ENCODE results near the gene DUOX2. TPM values are rescaled to one million over a fixed set of nuclear protein-coding genes. Genes with fewer than 3 reads are reported as not detected.

Gene DUOX2
- total RNA-seq, 1 donor from 2014 or later, result 0.02 TPM

- peaks cover 7% of the 10 kb centered on the region for H3K27me3 Mint-ChIP-seq (ENCODE audit: low read depth)
- TF ChIP-seq CTCF (conservative IDR thresholded peaks at IDR 0.05), result no peak
- H3K36me3 Mint-ChIP-seq (ENCODE audit: low read depth), result no peaks in the 10 kb centered on the region
- H3K27ac Mint-ChIP-seq (ENCODE audit: unreplicated experiment), result no peak overlapping the region
- no peak for DNase-seq (ENCODE audit: low read depth, low spot score)
- H3K9me3 Mint-ChIP-seq, result no peaks in the 10 kb centered on the region
- H3K4me1 Mint-ChIP-seq, result no peaks in the 10 kb centered on the region
- H3K4me3 Mint-ChIP-seq, result no peak overlapping the region
Measured at GRCh38 chr15:45143946-45144345, 30.0 kb upstream of the DUOX2 start.

- Mint-ChIP-seq H3K27me3 (ENCODE audit: low read depth) (peaks cover 12% of the 10 kb centered on the region), H3K4me1 (no peaks in the 10 kb centered on the region), H3K9me3 (no peaks in the 10 kb centered on the region), H3K4me3 (no peak overlapping the region), H3K27ac (ENCODE audit: unreplicated experiment) (no peak overlapping the region), H3K36me3 (ENCODE audit: low read depth) (no peaks in the 10 kb centered on the region)
- TF ChIP-seq CTCF (conservative IDR thresholded peaks at IDR 0.05), result no peak
- no peak for DNase-seq (ENCODE audit: low read depth, low spot score)
Measured at GRCh38 chr15:45143056-45143455, 29.1 kb upstream of the DUOX2 start.

- no peak for TF ChIP-seq CTCF (conservative IDR thresholded peaks at IDR 0.05)
- no peak for DNase-seq (ENCODE audit: low read depth, low spot score)
- H3K27me3 Mint-ChIP-seq (ENCODE audit: low read depth), result peaks cover 20% of the 10 kb centered on the region
- H3K4me3 Mint-ChIP-seq, result no peak overlapping the region
- H3K4me1 Mint-ChIP-seq, result no peaks in the 10 kb centered on the region
- no peaks in the 10 kb centered on the region for H3K9me3 Mint-ChIP-seq
- no peaks in the 10 kb centered on the region for H3K36me3 Mint-ChIP-seq (ENCODE audit: low read depth)
- no peak overlapping the region for H3K27ac Mint-ChIP-seq (ENCODE audit: unreplicated experiment)
Measured at GRCh38 chr15:45141386-45141785, 27.4 kb upstream of the DUOX2 start.

GRCh38 chr15:45140557-45141250 is 26.7 kb upstream of the DUOX2 start:
- H3K4me3 Mint-ChIP-seq, result no peak overlapping the region
- TF ChIP-seq CTCF (conservative IDR thresholded peaks at IDR 0.05), result no peak
- H3K9me3 Mint-ChIP-seq, result no peaks in the 10 kb centered on the region
- H3K27ac Mint-ChIP-seq (ENCODE audit: unreplicated experiment), result no peak overlapping the region
- no peak for DNase-seq (ENCODE audit: low read depth, low spot score)
- H3K4me1 Mint-ChIP-seq, result no peaks in the 10 kb centered on the region
- H3K27me3 Mint-ChIP-seq (ENCODE audit: low read depth), result peaks cover 26% of the 10 kb centered on the region
- no peaks in the 10 kb centered on the region for H3K36me3 Mint-ChIP-seq (ENCODE audit: low read depth)

GRCh38 chr15:45139770-45140169 is 25.8 kb upstream of the DUOX2 start:
- Mint-ChIP-seq H3K27me3 (ENCODE audit: low read depth) (peaks cover 25% of the 10 kb centered on the region), H3K36me3 (ENCODE audit: low read depth) (no peaks in the 10 kb centered on the region), H3K9me3 (no peaks in the 10 kb centered on the region), H3K4me3 (no peak overlapping the region), H3K4me1 (no peaks in the 10 kb centered on the region), H3K27ac (ENCODE audit: unreplicated experiment) (no peak overlapping the region)
- no peak for TF ChIP-seq CTCF (conservative IDR thresholded peaks at IDR 0.05)
- no peak for DNase-seq (ENCODE audit: low read depth, low spot score)
